Fibroblast of lung (primary cell): Measurements from ENCODE around the gene CD109.

ENCODE experiments used
- CTCF ChIP-seq, 2 donors: IDR thresholded peaks in 1 of 2; conservative IDR thresholded peaks in 1 of 2; 1 replicate in 1 of 2; 2 replicates in 1 of 2; pipeline ENCODE4 v1.5.1; 2011 to 2012; ENCODE audit warnings: low read length in 2 of 2, control low read depth in 1 of 2, inconsistent platforms in 1 of 2, low read depth in 1 of 2, mild to moderate bottlenecking in 1 of 2
- EZH2 ChIP-seq: IDR thresholded peaks from 2 replicates; pipeline ENCODE4 v1.5.1; 2012; ENCODE audit warnings: low read length, control low read depth, mild to moderate bottlenecking; ENCODE audit errors: missing control alignments

- TF ChIP-seq CTCF (conservative IDR thresholded peaks at IDR 0.05 in 1 of 2, IDR thresholded peaks at IDR 0.05 in 1 of 2; ENCODE audit: low read depth in 1 of 2, low read length in 2 of 2) = no peak
- no peak for TF ChIP-seq EZH2
Measured at GRCh38 chr6:73733791-73734190, 37.8 kb downstream of the CD109 start.
